Osteoblast (primary cell): ENCODE measurements around the gene KLRF1. TPM values are rescaled to one million over a fixed set of nuclear protein-coding genes. Genes with fewer than 3 reads are reported as not detected.

ENCODE experiments used
- DNase-seq: peaks from one replicate; pipeline ENCODE4 v3.0.0; 2011; ENCODE audit warnings: low spot score, mixed read lengths; ENCODE audit not compliant: insufficient read length; ENCODE audit errors: missing footprints
- H2AFZ ChIP-seq: 2 replicates; pipeline ENCODE4 v1.6.0; 2011; ENCODE audit warnings: mild to moderate bottlenecking, low read length
- H3K27ac ChIP-seq: 2 replicates; pipeline ENCODE4 v1.5.1; 2011; ENCODE audit warnings: mild to moderate bottlenecking, low read depth, low read length, moderate library complexity
- H3K27me3 ChIP-seq: 2 replicates; pipeline ENCODE4 v1.6.0; 2012; ENCODE audit warnings: mild to moderate bottlenecking, control low read depth, inconsistent platforms, low read length, moderate library complexity; ENCODE audit not compliant: insufficient read depth
- H3K36me3 ChIP-seq: 2 replicates; pipeline ENCODE4 v1.5.1; 2011; ENCODE audit warnings: mild to moderate bottlenecking, low read length, control low read depth, moderate library complexity; ENCODE audit not compliant: insufficient read depth
- H3K4me1 ChIP-seq: 2 replicates; pipeline ENCODE4 v1.5.1; 2011; ENCODE audit warnings: mild to moderate bottlenecking, low read length, control low read depth, moderate library complexity; ENCODE audit not compliant: insufficient read depth
- H3K4me2 ChIP-seq: 2 replicates; pipeline ENCODE4 v1.6.0; 2011; ENCODE audit warnings: mild to moderate bottlenecking, low read length; ENCODE audit not compliant: insufficient read depth
- H3K4me3 ChIP-seq: fragments of 200-600 bp; sonication (generic); 3 replicates; pipeline ENCODE4 v1.5.1; 2012; ENCODE audit warnings: mild to moderate bottlenecking, low read length, inconsistent platforms; ENCODE audit not compliant: insufficient read depth
- H3K79me2 ChIP-seq: 2 replicates; pipeline ENCODE4 v1.6.0; 2012; ENCODE audit warnings: mild to moderate bottlenecking, low read length, control low read depth, inconsistent platforms; ENCODE audit not compliant: insufficient read depth
- H3K9me3 ChIP-seq: 2 replicates; pipeline ENCODE4 v1.5.1; 2011; ENCODE audit warnings: low read depth, low read length, control low read depth
- H4K20me1 ChIP-seq: 2 replicates; pipeline ENCODE4 v1.6.0; 2012; ENCODE audit warnings: mild to moderate bottlenecking, low read length, control low read depth; ENCODE audit not compliant: insufficient read depth
- total RNA-seq: library from RNA; depleted of rRNA; stranded (reverse); fragments of >200 nt; gene quantifications from 2 replicates; pipeline ENCODE4 v1.2.3, GENCODE V29; 2012
- TF ChIP-seq, protein P1 (sequence below): IDR thresholded peaks from 2 replicates; pipeline ENCODE4 v1.5.1; 2011; ENCODE audit warnings: mild to moderate bottlenecking, low read depth, low read length, moderate library complexity; ENCODE audit errors: extremely low read depth

Gene KLRF1
- total RNA-seq, 1 donor: not detected

DNA sequence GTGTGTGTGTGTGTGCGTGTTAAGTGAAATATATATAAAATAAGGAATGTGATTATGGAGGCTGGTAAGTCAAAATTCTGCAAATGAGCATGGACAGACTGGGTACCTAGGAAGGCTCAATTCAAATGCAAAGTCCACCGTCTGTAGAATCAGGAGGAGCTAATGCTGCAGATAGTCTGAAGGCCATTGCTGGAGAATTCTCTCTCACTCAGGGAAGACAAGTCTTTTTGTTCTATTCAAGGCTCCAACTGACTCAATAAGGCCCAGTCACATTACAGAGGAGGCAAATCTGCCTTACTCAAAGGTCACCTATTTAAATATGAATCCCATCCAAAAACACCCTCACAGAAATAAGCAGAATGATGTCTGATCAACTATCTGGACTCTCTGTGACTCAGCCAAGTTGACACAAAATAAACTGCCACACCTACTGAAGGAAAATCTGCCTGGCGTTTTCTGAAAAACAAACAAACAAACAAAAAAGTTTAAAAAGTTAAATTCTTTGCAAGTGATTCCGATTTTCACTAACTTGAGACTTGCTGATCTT lies 53.3 kb downstream of the KLRF1 start:
- H3K27ac ChIP-seq: no peak overlapping the region
- DNase-seq: no peak

DNA sequence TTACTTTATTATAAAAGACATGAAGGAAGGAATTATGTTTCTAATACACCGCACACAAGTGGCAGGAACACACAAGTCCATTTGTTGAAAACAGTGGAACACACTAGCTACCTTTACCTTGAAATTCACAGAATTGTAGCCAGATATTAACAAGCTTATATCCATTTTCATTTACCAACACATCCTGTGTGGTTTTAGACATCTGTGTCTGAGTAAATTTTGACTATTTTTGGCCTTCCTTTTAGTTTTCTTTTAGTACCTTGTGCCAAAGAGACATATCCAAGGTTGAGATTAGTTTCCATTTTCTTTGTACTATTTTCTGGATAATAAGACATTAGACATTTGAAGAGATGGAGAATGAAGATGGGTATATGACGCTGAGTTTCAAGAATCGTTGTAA lies 54.0 kb downstream of the KLRF1 start, which contains the start of gene KLRF2:
TSS of gene KLRF2 (plus strand) at position 244 of the 400 bp plus-strand sequence. CDS start at position 351, 107 bp downstream.
- no peak within 1 kb of the TSS for H3K4me3 ChIP-seq
- H3K27me3 ChIP-seq: no peaks in the 10 kb centered on the region
- no peak for DNase-seq
- no peaks in the 10 kb centered on the region for H3K79me2 ChIP-seq
- H4K20me1 ChIP-seq: no peaks in the 10 kb centered on the region
- H3K36me3 ChIP-seq: no peaks in the 10 kb centered on the region
- no peaks in the 10 kb centered on the region for H3K9me3 ChIP-seq
- TF ChIP-seq, protein P1, sequence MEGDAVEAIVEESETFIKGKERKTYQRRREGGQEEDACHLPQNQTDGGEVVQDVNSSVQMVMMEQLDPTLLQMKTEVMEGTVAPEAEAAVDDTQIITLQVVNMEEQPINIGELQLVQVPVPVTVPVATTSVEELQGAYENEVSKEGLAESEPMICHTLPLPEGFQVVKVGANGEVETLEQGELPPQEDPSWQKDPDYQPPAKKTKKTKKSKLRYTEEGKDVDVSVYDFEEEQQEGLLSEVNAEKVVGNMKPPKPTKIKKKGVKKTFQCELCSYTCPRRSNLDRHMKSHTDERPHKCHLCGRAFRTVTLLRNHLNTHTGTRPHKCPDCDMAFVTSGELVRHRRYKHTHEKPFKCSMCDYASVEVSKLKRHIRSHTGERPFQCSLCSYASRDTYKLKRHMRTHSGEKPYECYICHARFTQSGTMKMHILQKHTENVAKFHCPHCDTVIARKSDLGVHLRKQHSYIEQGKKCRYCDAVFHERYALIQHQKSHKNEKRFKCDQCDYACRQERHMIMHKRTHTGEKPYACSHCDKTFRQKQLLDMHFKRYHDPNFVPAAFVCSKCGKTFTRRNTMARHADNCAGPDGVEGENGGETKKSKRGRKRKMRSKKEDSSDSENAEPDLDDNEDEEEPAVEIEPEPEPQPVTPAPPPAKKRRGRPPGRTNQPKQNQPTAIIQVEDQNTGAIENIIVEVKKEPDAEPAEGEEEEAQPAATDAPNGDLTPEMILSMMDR: no peak
- H3K4me1 ChIP-seq: no peaks in the 10 kb centered on the region
- no peak within 1 kb of the TSS for H3K27ac ChIP-seq
- no peak within 1 kb of the TSS for H3K4me2 ChIP-seq
- no peak within 1 kb of the TSS for H2AFZ ChIP-seq

More for the DNA sequence above, 53.3 kb downstream of the KLRF1 start:
- no peaks in the 10 kb centered on the region for H3K9me3 ChIP-seq
- H3K36me3 ChIP-seq: no peaks in the 10 kb centered on the region
- H3K4me1 ChIP-seq: no peaks in the 10 kb centered on the region
- H3K4me3 ChIP-seq: no peak overlapping the region
- TF ChIP-seq, protein P1: no peak
- H3K79me2 ChIP-seq: no peaks in the 10 kb centered on the region
- H4K20me1 ChIP-seq: no peaks in the 10 kb centered on the region
- no peaks in the 10 kb centered on the region for H3K27me3 ChIP-seq
- H3K4me2 ChIP-seq: no peak overlapping the region
- no peak overlapping the region for H2AFZ ChIP-seq

DNA sequence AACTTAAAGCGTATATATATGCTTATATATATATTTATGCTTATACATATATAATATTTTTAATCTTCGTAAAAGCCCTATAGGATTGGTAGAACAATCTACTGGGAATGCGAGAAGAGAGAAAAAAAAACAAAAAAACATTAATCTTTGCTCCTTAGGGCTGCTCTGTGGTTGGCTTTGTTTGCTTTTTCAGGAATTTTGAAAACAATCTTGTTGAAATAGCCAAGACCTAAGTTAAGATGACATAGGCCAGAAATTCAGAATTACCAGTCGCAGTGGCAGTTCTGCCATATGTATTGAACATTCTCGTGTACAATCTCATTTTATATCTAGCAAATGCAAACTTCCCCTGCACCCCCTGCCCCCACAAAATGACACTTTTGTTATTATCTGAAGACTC lies 54.7 kb downstream of the KLRF1 start:
- Histone ChIP-seq H3K27ac (no peak overlapping the region), H3K9me3 (no peaks in the 10 kb centered on the region), H3K4me1 (no peaks in the 10 kb centered on the region), H3K27me3 (no peaks in the 10 kb centered on the region), H3K4me3 (no peak overlapping the region), H3K79me2 (no peaks in the 10 kb centered on the region), H3K36me3 (no peaks in the 10 kb centered on the region), H2AFZ (no peak overlapping the region), H3K4me2 (no peak overlapping the region), H4K20me1 (no peaks in the 10 kb centered on the region)
- no peak for DNase-seq
- TF ChIP-seq, protein P1: no peak

- Histone ChIP-seq H3K9me3 (no peaks in the 10 kb centered on the region), H3K4me3 (no peak overlapping the region), H3K27me3 (no peaks in the 10 kb centered on the region), H3K4me2 (no peak overlapping the region), H4K20me1 (no peaks in the 10 kb centered on the region), H2AFZ (no peak overlapping the region), H3K79me2 (no peaks in the 10 kb centered on the region), H3K4me1 (no peaks in the 10 kb centered on the region), H3K27ac (no peak overlapping the region), H3K36me3 (no peaks in the 10 kb centered on the region)
- DNase-seq: no peak
- TF ChIP-seq, protein P1: no peak
These were observed 55.9 kb downstream of the KLRF1 start for GRCh38 chr12:9883175-9883574.
